NT2/D1 (cell line): ENCODE data around the gene SEC11A.

Source experiments
- SUZ12 ChIP-seq: IDR thresholded peaks from 2 replicates; pipeline ENCODE4 v1.6.1; 2011; ENCODE audit not compliant: insufficient read length, insufficient read depth; ENCODE audit errors: extremely low read depth
- ZNF274 ChIP-seq: IDR thresholded peaks from 2 replicates; pipeline ENCODE4 v1.6.1; 2011; ENCODE audit warnings: mild to moderate bottlenecking, low read depth, low read length

DNA sequence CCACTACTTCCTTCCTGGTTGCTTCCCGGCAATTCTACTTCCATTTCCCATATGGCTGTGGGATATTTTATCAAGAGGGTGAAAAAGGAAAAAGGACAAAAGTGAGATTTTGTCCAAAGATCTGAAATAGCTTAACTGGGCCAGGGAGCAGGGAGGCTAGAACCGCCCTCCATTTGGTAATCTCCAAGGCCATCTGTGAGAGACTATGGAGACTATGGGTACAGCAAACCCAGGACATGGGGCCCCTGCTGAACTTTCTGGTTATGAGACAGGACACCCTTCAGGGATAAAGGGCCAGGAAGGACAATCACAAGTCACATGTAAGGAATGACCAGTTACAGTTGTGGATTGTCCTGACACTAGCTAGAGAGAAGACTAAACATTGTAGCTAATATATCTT lies 90.8 kb downstream of the SEC11A start:
- TF ChIP-seq ZNF274: no peak
- TF ChIP-seq SUZ12: no peak
